NCI-H1092 (cell line): Measurements from ENCODE around the gene TFAM.

Experiments
- DNase-seq: peaks from one replicate; lab custom pipeline; 2025; lab: John Stamatoyannopoulos, UW

The TFAM gene

DNA sequence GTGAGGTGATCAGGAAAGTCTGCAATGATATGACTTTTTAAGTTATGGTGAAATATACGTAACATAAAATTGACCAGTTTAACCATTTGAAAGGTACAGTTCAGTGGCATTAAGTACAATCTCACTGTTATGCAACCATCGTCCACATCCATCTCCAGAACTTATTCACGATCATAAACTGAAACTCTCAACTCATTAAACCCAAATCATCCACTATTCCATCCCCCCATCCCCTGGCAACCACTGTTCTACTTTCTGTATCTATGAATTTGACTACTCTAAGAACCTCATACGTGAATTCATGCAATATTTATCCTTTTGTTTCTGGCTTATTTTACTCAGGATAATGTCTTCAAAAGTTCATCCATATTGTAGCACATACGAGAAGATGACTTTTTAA, 48.4 kb downstream of the TFAM start:
- DNase-seq, result no peak

DNA sequence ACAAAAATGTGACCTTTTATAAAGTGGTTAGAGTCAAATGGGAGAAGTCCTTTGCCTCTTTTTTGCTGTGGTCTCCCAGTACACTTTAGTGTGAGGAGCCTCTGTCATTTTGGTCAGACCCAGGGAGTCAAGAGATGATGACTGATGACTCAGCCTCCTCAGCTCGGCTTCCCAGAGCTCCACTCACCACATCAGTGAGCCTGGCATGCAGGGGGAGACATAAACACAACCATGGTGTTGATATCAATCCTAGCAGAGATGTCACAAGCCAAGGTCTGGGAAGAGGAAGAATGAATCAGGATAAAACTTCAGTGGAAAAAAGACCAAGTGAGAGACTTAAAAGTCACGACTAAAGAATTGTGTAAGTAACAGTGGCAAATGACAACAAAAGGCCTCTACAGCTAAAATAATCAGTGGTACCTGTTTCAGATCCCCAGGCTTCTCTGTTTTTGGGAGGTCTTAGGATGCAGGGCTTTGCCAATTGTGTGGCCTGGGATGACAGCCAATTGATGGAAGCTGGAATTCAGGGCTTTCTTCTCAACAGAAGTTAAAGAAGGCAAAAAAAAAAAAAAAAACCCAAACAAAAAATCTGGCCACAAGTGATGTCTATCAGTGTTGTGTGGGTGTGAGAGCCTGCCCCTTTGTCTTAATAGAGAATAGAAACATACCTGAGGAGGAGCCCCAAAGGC, 50.2 kb downstream of the TFAM start:
- DNase-seq, result no peak

DNA sequence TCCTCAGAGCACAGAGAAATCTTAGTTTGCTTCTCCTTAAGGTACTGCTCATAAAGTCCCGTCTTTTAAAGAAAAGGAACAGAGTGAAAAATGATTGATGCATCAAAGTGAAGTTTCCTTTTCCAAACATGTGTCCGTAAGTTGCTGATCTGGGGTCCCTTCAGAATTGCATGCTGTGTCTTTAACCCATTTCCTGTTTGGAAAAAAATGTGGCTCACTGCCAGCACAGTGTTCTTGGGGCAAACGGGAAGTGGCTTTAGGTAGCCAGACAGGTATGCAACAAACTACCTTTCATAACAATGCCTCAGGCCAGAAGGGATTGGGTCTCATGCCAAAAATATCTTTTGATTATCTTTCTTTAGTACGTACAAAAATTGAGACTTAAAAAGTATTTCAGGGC, 50.9 kb downstream of the TFAM start:
- DNase-seq, result no peak

DNA sequence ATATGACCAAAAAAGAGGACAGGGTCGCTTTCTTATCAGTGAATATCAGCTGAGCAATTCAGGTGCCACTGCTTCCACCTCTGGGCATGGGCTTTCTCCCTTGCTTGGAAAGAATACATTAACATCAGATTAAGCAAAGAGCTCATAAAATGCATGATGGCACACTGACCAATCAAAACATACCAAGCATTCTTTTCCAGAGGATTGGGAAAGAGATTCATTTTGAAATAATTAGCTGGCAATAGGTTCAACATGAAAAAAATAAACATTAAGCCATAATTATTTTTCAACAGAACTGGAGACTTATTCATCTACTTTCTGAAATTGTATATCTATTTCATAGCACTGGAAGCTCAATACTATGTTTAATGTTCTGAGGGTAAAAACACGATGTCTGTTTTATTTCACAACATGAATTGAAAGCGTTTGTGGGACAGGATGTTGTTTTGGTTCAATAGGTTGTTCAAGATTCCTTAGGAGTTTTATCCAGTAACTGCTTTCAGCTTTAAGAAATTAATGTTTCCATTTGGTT, 53.2 kb downstream of the TFAM start:
- no peak for DNase-seq

DNA sequence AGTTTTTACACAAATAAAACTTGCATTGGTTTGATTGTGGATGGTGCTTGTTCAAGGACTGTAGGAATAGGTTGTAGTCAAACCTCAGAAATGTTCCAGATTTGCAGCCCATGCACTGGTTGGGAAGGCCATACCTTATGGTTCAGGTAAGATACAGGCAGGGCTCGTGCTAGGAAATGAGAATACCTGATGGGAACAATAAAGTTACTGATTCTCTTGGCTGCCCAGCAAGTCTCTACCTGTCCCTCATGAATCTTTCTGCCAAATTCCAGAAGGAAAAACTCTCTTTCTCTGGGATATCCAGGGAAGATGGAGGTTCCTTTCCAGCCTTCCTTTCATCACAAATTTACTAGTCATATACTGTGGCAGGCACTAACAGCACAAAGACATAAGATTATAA, 53.8 kb downstream of the TFAM start:
- no peak for DNase-seq

DNA sequence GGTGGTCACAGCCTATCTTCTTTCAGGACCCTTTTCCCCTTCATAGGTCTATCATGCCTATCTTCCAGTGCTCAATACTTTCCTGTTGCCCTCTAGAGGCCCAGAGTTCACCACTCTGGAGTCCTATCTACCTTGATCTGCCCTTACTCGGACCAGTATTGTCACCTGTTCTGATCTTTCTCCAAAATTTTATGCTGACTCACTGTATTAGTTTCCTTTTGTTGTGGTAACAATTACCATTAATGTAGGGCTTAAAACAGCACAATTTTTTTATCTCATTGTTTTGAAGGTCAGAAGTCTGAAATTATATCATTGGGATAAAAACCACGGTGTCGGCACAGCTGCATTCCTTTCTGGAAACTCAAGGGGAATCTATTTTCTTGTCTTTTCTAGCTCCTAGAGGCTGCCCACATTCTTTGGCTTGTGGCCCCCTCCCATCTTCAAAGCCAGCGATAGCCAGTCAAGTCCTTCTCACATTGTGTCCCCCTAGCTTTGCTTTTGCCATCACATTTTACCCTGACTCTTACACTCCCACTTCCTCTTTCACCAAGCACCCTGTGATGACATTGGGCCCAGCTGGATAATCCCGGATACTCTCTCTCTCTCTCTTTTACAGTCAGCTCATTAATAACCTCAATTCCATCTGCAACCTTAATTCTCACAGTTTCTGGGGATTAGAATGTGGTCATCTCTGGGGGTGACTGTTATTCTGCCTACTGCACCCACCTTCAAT, 54.6 kb downstream of the TFAM start:
- DNase-seq, result no peak

DNA sequence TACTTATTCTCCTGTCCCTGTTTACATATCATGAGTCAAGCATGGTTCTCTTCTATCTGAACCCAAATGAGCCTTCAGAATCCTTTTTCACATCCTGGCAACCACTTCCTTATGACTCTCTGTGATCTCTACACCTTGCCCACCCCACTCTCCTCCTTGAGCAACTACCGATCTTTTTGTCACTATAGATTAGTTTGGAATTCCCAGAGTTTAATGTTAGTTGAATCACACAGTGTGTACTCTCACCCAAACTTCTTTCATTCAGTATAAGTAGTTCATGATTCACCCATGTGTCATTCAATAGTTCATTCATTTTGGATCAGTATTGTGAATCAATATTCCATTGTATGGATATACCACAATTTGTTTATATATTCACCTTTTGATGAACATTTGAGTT, 55.3 kb downstream of the TFAM start:
- DNase-seq, result no peak

DNA sequence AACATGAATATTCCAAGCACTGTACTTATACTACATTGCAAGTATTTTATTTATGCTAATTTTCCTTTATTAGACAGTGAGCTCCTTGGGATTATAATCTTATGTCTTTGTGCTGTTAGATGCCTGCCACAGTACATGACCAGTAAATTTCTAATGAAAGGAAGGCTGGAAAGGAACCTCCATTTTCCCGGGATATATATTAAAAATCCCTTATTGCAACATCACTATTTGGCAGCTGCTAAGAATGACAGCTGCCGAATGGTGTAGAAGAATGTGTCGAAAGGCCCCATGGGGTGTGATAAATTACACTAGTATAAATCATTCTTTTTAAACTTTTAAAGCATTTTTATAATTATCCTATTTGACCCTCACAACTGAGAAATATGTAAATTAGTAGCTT, 59.1 kb downstream of the TFAM start:
- no peak for DNase-seq

DNA sequence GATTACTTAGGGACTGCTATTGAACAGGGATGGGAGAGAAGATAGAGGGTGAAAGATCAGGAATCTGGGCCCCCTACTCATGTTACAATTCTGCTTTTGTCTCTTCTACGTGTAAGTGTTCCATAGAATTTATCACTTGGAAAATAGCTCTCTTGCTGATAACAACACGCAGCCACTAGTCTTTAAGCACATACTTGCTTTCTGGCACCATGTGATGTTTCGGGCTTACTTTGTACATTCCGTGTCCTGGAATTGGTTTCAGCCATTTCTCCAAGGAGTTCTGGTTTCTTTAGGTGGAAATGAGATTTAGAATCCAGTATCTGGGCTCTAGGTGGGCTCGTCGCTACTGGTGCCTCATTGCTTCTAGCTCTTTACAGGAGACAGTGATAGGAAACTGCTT, 59.7 kb downstream of the TFAM start:
- no peak for DNase-seq

DNA sequence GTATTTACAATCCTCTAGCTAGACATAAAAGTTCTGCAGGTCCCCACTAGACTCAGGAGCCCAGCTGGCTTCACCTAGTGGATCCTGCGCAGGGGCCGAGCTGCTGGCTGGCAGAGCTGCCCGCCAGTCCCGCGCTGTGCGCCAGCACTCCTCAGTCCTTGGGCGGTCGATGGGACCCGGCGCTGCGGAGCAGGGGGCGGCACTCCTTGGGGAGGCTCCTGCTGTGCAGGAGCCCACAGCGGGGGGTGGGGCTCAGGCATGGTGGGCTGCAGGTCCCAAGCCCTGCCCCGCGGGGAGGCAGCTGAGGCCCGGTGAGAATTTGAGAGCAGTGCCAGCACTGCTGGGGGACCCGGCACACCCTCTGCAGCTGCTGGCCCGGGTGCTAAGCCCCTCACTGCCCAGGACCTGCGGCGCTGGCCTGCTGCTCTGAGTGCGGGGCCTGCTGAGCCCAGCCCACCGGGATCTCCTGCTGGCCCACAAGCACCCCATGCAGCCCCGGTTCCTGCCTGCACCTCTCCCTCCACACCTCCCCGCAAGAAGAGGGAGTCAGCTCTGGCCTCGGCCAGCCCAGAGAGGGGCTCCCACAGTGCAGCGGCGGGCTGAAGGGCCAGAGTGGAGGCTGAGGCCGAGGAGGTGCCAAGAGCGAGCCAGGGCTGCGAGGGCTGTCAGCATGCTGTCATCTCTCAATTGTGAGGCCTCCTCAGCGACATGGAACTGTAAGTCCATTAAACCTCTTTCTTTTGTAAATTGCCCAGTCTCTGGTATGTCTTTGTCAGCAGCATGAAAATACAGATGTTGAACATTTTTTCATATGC, 63.1 kb downstream of the TFAM start:
- DNase-seq, result no peak
